T-helper 1 cell (primary cell): ENCODE measurements around the gene TBL1XR1.
"Not testable (repeated sequence)": the region's sequence is repeated elsewhere in the genome, so short reads cannot be mapped to it uniquely, and the experiment has no call there.

Experiments
- DNase-seq, 5 donors: peaks; one replicate each; pipeline ENCODE4 v3.0.0-alpha.2; 2012 to 2020

Gene TBL1XR1

GRCh38 chr3:177181418-177181817 is 15.9 kb downstream of the TBL1XR1 start:
- no peak for DNase-seq

DNA sequence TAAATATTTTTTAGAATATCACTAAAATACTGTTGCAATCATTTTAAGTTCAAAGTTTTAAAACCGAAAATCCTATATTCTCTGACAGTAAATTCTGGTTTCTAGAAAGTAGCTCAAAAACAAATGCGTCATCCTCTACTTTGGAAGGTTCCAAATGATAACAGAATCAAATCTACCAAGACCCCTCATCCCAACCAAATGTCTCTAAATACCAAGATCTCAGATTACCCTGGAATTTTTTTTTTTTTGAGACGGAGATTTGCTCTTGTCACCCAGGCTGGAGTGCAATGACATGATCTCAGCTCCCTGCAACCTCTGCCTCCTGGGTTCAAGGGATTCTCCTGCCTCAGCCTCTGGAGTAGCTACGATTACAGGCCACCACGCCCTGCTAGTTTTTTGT is 16.8 kb downstream of the TBL1XR1 start:
- no peak for DNase-seq

DNA sequence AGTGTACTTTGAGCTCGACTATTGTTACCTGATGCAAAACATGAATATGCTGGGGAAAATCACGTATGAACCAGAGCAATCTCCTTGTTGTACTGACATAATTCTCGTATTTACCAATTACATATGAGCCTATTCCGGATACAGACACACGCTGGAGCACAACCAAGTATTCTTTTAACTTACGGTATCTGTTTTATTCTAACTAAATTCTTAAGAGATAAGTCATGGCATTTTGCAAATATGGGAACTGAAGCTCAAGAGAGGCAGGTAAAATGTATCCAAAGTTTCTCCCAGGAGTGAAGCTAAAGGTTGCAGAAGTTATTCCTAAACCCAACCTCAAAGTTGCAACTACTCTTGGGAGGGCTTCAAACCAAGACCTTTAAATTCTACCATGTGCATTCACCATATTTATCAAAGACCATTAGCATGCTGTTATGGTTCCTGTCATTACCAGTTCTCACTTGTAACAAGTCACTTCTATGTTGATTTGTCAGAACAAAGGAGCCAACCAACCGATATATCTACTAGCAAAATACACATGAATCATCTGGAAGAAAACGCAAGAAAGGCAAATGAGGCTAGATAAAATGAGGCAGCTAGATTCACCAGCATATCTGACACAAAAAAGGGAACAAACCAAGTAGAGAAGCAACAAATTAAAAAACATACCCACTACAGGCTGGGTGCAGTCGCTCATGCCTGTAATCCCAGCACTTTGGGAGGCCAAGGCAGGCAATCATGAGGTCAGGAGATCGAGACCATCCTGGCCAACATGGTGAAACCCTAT is 17.8 kb downstream of the TBL1XR1 start:
- no peak for DNase-seq

- DNase-seq = no peak
These were observed 19.5 kb downstream of the TBL1XR1 start for GRCh38 chr3:177177749-177178221.

DNA sequence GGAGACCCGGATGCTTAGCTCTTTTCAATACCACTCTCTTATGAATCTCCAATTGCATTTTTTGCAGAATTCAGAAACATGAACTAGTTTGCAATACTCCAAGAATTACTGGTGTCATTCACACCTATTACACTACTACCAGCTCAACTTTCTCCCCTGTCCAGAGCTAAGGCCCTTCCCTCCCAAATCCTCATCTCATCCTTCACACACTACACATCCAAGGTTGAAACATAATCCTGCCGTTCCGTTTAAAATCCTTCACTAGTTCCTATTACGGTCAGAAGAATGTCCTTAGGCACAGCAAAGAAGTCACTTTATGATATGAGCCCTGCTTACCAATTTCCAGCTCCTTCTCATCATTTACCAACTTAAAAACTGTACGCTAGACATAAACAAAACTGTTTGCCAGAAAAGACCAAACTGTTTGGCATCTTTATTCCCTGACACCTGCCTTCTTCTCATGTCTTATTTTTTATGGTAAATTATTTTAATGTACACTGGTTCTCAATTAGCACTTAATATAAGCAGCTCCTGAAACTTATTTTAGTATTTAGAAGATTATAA is 22.6 kb downstream of the TBL1XR1 start:
- no peak for DNase-seq

DNA sequence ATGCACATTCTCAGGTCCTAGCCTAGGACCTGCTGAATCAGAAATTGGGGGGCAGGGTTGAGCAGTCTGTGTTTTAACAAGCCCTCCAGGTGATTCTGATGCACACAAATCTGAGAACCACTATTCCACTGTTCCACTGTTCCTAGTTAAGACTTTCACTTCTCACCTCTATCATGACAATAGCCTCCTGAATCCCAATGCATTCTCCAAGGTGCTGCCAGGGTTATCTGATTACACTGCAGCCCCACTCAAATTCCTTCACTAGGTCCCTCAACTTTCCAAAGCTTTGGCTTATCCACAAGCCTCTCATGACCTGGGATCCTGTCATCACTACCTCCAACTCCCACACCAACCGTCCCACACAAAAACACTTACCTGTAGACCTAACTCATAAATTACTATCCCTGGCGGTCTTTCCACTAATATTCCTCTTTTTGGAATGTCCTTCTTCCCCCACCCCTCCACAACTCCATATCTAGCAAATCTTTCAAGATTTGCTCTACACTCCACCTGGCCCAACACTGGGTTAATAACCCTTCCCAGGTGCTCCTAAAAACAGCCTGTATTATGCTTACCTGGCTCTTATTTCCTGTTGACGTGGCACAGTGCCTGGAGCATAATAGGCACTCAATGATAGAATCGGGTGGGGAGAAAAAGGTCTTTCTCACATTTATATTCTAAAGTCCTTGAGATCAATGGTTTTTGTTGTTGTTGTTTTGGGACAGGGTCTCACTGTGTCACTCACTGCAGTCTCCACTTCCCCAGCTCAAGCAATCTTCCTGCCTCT is 27.2 kb downstream of the TBL1XR1 start:
- no peak for DNase-seq

DNA sequence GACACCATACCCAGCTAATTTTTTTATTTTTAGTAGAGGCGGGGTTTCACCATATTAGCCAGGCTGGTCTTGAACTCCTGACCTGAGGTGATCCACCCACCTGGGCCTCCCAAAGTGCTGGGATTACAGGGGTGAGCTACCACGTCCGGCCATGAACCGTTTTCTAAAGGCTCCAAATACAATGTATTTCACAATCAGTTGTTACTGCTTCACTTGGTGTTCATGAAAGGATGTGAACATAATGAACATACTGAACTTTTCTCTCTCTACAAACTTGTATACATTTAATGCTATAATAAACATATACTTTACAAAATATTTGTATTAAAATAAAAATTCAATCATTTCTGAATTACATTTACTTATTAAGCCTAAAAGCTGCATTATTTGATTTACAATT is 28.9 kb downstream of the TBL1XR1 start:
- no peak for DNase-seq

- no peak for DNase-seq
These were observed 34.5 kb downstream of the TBL1XR1 start for GRCh38 chr3:177162742-177163141.

GRCh38 chr3:177161603-177162002 is 35.7 kb downstream of the TBL1XR1 start:
- not testable (repeated sequence) for DNase-seq

DNA sequence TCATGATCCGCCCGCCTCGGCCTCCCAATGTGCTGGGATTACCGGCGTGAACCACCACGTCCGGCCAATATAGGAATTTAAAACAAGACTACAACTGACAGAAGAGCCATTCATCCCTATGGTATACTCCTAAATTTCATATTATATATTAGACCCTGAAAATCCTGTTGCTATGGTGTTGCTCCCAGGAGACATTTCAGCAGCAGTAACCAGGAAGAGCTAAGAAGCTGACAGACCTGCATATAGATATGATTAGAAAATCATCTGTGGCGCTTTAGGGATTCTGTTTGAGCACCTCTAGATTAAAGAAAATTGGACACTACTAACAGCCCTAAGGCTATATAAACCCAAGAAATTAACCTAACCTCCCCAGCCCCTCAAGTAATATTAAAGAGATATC is 38.8 kb downstream of the TBL1XR1 start:
- no peak for DNase-seq

DNA sequence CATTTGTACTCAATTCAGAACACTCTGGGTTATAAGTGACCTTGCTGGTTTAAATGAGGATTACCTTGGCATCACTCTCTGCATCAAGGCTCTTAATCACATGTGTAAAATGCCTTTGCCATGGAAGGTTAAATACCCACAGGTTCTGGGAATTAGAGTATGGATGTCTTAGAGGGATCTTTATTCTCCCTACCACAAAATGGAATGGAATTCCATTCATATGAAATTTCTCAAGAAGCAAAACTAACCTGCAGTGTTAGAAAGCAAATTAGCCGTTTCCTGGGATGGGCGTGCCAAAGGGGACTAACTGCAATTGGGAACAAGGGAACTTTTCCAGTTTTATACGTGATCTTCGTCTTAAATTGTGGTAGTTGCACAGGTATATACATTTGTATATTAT is 39.8 kb downstream of the TBL1XR1 start:
- DNase-seq = no peak

DNA sequence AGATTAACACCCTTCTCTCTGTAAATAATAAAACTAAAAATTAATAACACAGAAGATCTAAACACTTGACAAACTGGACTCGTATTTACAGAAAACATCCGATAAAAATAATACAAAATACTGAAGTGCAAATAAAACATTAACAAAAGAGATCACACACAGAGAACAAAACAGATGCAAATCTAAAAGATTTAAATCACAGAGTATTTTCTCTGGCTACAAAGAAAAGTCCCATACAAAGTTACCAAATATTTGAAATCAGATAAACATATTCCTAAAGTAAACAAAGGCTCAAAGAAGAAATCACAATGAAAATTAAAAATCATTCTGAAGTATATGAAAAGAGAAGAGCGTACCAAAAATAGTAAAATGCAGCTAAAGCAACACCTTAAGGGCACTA is 42.5 kb downstream of the TBL1XR1 start:
- no peak for DNase-seq

DNA sequence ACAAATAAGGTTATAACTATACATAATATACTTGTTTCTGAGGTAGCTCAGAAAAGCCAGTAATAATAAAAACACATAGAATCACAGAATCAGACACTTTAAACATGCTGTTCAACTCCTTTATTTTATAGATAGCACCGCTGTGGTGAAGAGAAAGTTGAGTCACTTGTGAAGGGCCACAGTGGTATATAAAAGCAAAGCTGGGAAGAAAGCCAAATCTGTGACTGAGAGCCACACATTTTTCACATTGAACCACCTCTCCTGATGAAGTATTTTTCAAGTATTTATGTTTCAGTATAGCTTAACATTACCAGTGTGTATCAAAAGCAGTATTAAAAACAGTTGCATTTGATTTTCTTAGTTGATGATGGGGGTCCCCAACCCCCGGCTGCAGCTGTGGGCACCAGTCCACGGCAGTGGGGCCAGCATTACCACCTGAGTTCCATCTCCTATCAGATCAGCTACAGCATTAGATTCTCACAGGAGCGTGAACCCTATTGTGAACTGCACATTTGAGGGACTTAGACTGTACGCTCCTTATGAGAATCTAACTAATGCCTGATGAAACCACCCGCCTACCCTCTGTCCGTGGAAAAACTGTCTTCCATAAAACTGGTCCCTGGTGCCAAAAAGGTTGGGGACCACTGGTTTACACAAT is 46.2 kb downstream of the TBL1XR1 start:
- peak in 1 of 5 donors; percentile 37 for DNase-seq

DNA sequence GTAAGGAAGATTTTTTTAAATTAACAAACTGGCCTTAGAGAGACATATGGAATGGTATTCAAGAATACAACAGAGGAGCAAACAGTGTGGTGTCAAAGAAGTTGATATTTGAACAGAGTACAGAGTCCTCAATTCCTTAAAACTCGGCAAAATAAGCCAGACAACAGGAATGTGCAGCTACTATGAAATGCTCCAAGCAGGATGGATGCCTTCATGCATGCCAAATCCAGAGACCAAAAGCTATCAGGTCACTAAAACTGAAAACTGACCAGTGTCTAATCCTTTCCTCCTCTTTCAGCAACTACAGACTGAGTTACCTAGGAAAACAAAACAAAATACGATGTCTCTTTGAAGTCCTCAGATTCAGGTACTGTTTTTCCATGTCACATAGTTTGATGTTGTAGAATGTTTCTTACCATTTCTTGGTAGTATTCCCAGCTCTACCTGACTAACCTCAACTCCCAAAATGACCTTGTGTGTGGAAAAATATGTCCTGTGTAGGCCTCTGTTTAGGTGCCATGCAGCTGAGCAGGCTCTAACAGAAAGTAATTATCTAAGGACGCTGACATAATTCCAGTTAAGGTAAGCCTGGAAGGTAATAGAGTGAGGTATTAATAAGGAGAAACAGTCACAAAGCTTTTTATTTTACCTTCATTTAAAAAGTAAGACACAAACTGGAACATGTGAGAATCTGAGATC is 46.9 kb downstream of the TBL1XR1 start:
- DNase-seq = no peak

DNA sequence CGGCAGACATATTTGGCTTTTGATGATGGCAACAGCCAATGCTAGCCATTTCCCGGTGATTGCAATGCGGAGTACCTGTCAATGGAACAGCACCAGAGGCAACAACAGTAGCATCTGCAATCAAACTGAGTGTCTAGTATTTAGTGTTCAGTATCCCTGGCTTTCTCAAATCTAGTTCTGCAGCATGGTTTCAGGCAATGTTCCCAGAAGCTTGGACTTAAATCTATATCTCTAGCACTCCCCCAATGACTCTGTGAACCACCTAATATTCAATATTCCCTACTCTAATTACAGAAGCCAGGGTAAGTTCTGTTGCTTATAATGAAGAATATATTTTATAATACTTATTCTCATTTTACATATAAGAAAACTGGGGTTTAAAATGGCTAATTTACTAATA is 48.2 kb downstream of the TBL1XR1 start:
- DNase-seq = no peak

DNA sequence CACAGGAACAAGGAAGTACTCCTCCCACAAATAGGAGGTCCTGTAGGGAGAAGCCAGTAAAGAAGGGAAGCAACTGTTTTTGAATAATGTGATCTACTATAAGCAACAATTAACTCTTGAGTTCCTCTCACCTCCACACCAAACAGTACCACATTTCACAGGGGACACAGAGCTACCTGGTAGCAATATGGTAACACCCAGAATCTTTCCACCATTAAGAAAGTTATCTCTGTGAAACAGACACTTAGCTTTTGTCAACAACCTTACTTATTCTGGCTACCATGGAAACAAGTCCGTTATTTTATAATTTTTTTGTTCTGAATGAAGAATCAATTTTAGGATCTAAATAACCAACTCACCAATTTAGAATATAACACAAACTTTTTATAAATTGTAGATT is 49.5 kb downstream of the TBL1XR1 start:
- DNase-seq = no peak

- DNase-seq = peak in 1 of 5 donors; percentile 24
These were observed 50.6 kb downstream of the TBL1XR1 start for GRCh38 chr3:177146646-177147045.

DNA sequence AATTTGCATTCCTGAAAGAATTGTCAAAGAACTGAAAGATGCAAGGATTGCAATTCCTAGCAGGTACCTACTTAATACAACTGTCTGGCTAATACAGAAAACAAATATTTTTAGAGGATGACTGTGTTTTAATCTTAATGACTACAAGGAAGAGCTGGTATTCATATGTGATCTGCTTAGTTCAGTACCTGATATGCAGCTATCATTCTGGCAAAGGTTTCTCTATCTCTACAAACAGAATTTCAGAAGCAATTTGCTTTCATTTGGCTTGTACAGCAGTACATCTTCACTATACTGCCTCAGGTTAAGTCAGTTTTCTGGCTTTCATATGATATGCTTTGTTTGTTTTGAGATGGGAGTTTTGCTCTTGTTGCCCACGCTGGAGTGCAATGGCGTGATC is 51.3 kb downstream of the TBL1XR1 start:
- DNase-seq = peak in 1 of 5 donors; percentile 33

DNA sequence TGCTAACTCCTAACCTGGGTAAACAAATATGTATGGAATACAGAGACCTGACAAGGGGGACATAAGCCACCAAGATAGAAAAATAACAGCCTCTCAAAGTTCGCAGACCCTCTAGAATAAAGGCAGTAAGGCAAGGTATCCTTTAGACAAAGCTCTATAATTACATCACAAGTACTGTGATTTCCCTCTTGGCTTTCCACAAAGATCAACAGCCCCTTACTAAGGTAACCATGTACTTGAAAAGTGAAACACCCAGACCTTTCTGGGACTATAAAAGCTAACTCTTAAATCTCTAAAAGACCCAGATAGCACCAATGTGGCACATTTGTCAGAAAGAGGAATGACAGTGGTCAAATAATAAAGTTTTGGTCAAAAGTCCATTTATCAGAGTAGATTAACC is 51.9 kb downstream of the TBL1XR1 start:
- DNase-seq = peak in 1 of 5 donors; percentile 18

GRCh38 chr3:177144922-177145321 is 52.4 kb downstream of the TBL1XR1 start:
- peak in 1 of 5 donors; percentile 73 for DNase-seq

- DNase-seq = peak in 1 of 5 donors; percentile 17
These were observed 55.2 kb downstream of the TBL1XR1 start for GRCh38 chr3:177141899-177142646.

GRCh38 chr3:177141471-177141870 is 55.8 kb downstream of the TBL1XR1 start:
- DNase-seq = no peak
